Caco-2 (cell line): ENCODE results near the gene FAM83B. TPM values are rescaled to one million over a fixed set of nuclear protein-coding genes. Genes with fewer than 3 reads are reported as not detected.

Experiments
- BruUV-seq: library from RNA; stranded (reverse); fragments of 400-500 nt; replicated peaks from 2 replicates; lab custom pipeline; 2021; lab: Mats Ljungman, UMichigan
- CTCF ChIA-PET: fragments of 300-600 bp; sonication (Branson Sonifier 250); formaldehyde crosslinking; loops from one replicate; lab custom pipeline; 2022; ENCODE audit warnings: antibody characterized with exemption; lab: Charles Lee
- POLR2A ChIA-PET: fragments of 300-600 bp; sonication (Branson Sonifier 250); formaldehyde crosslinking; loops from one replicate; lab custom pipeline; 2022; ENCODE audit warnings: antibody characterized with exemption; lab: Charles Lee
- DNase-seq, 2 experiments: peaks; one replicate each; pipeline versions ENCODE4 v3.0.0 to v3.0.0-alpha.2; 2020 to 2022
- H3K27me3 ChIP-seq: replicated peaks from 2 replicates; pipeline ENCODE4 v1.6.0; 2011; ENCODE audit warnings: low read length; ENCODE audit not compliant: control insufficient read depth, insufficient read depth
- H3K36me3 ChIP-seq: 2 replicates; pipeline ENCODE4 v1.5.1; 2011; ENCODE audit warnings: low read length; ENCODE audit not compliant: control insufficient read depth, insufficient read depth
- H3K4me1 ChIP-seq: fragments of 250-450 bp; sonication (Bioruptor Pico); 2 replicates; pipeline ENCODE4 v1.5.1; 2020; ENCODE audit warnings: mild to moderate bottlenecking
- H3K4me3 ChIP-seq: 2 replicates; pipeline ENCODE4 v1.5.1; 2011; ENCODE audit warnings: low read depth, mild to moderate bottlenecking, control low read depth, low read length
- H3K9me3 ChIP-seq: fragments of 250-450 bp; sonication (Bioruptor Pico); 2 replicates; pipeline ENCODE4 v1.5.1; 2020; ENCODE audit warnings: mild to moderate bottlenecking, moderate library complexity
- H3K27ac Mint-ChIP-seq: one replicate; pipeline ENCODE4 v1.8.0; 2022; ENCODE audit warnings: mixed read lengths; ENCODE audit not compliant: unreplicated experiment
- H3K27me3 Mint-ChIP-seq: one replicate; pipeline ENCODE4 v1.8.0; 2022; ENCODE audit warnings: mixed read lengths; ENCODE audit not compliant: insufficient read depth, unreplicated experiment
- H3K36me3 Mint-ChIP-seq: one replicate; pipeline ENCODE4 v1.8.0; 2022; ENCODE audit warnings: mild to moderate bottlenecking, mixed read lengths; ENCODE audit not compliant: insufficient read depth, unreplicated experiment
- H3K4me1 Mint-ChIP-seq: one replicate; pipeline ENCODE4 v1.8.0; 2022; ENCODE audit warnings: low read depth, mixed read lengths; ENCODE audit not compliant: unreplicated experiment
- H3K4me3 Mint-ChIP-seq: one replicate; pipeline ENCODE4 v1.8.0; 2022; ENCODE audit warnings: mild to moderate bottlenecking, moderate library complexity, mixed read lengths; ENCODE audit not compliant: unreplicated experiment
- H3K9me3 Mint-ChIP-seq: one replicate; pipeline ENCODE4 v1.8.0; 2022; ENCODE audit warnings: mixed read lengths; ENCODE audit not compliant: unreplicated experiment
- CTCF ChIP-seq, 2 experiments: fragments of 200-600 bp in 1 of 2; IDR thresholded peaks; 1 replicate in 1 of 2; 2 replicates in 1 of 2; pipeline versions ENCODE4 v1.5.1 to v1.8.0; 2011 to 2022; ENCODE audit warnings: antibody characterized with exemption in 1 of 2, control low read depth in 1 of 2, inconsistent platforms in 1 of 2, low read depth in 1 of 2, low read length in 1 of 2, mild to moderate bottlenecking in 1 of 2, moderate library complexity in 1 of 2; ENCODE audit not compliant: insufficient read depth in 1 of 2, severe bottlenecking in 1 of 2, unreplicated experiment in 1 of 2
- intact Hi-C: fragments of 100-400 bp; cut with micrococcal nuclease; formaldehyde crosslinking; loops from one replicate; pipeline ENCODE4 v1.10.0; 2022; ENCODE audit not compliant: unreplicated experiment
- total RNA-seq: library from RNA; stranded (reverse); gene quantifications from 2 replicates; pipeline ENCODE4 v1.2.3, GENCODE V29; 2022

FAM83B gene
- total RNA-seq, 1 experiment from 2014 or later, result 16.9 TPM

GRCh38 chr6:54935739-54936138 lies 89.2 kb downstream of the FAM83B start:
- TF ChIP-seq CTCF (IDR thresholded peaks at IDR 0.05; ENCODE audit: insufficient read depth in 1 of 2, low read depth in 1 of 2, low read length in 1 of 2, severe bottlenecking in 1 of 2, unreplicated experiment in 1 of 2), result no peak
- Histone ChIP-seq H3K36me3 (no peaks in the 10 kb centered on the region), H3K9me3 (no peaks in the 10 kb centered on the region; the same call in 1 of the 2 replicates), H3K4me1 (peaks cover 8% of the 10 kb centered on the region), H3K4me3 (no peak overlapping the region), H3K27me3 (no peaks in the 10 kb centered on the region)
- ChIA-PET POLR2A (no interaction called here), CTCF (no interaction called here)
- intact Hi-C loops, result loop anchor here (5.0 kb wide), 1 partner anchor 363 kb away; no protein-coding TSS in a partner anchor
- H3K27me3 Mint-ChIP-seq, result no peaks in the 10 kb centered on the region
- H3K4me3 Mint-ChIP-seq, result no peak overlapping the region
- BruUV-seq, result no TSS peak
- peaks cover 27% of the 10 kb centered on the region for H3K9me3 Mint-ChIP-seq
- H3K4me1 Mint-ChIP-seq, result peaks cover 12% of the 10 kb centered on the region
- H3K27ac Mint-ChIP-seq, result no peak overlapping the region
- peak in 1 of 2 experiments; percentile 9 for DNase-seq
- H3K36me3 Mint-ChIP-seq, result peaks cover 47% of the 10 kb centered on the region

- Histone ChIP-seq H3K4me1 (peaks cover 8% of the 10 kb centered on the region), H3K27me3 (no peaks in the 10 kb centered on the region), H3K36me3 (no peaks in the 10 kb centered on the region), H3K4me3 (no peak overlapping the region), H3K9me3 (no peaks in the 10 kb centered on the region)
- TF ChIP-seq CTCF (IDR thresholded peaks at IDR 0.05; ENCODE audit: insufficient read depth in 1 of 2, low read depth in 1 of 2, low read length in 1 of 2, severe bottlenecking in 1 of 2, unreplicated experiment in 1 of 2), result no peak
- Mint-ChIP-seq H3K27ac (no peak overlapping the region), H3K27me3 (no peaks in the 10 kb centered on the region), H3K9me3 (peaks cover 17% of the 10 kb centered on the region), H3K36me3 (peaks cover 45% of the 10 kb centered on the region), H3K4me3 (no peak overlapping the region), H3K4me1 (peaks cover 12% of the 10 kb centered on the region)
- no peak for DNase-seq
- ChIA-PET POLR2A (no interaction called here), CTCF (no interaction called here)
- intact Hi-C loops, result loop anchor here (5.0 kb wide), 1 partner anchor 365 kb away; no protein-coding TSS in a partner anchor
- BruUV-seq, result no TSS peak
Measured at GRCh38 chr6:54937371-54937770, 90.8 kb downstream of the FAM83B start.

- no peaks in the 10 kb centered on the region for H3K4me1 ChIP-seq
- no peaks in the 10 kb centered on the region for H3K9me3 Mint-ChIP-seq
- no TSS peak for BruUV-seq
- POLR2A ChIA-PET, result no interaction called here
- no peaks in the 10 kb centered on the region for H3K27me3 Mint-ChIP-seq
- no peaks in the 10 kb centered on the region for H3K36me3 ChIP-seq
- H3K9me3 ChIP-seq, result no peaks in the 10 kb centered on the region
- no peak overlapping the region for H3K4me3 ChIP-seq
- no peaks in the 10 kb centered on the region for H3K36me3 Mint-ChIP-seq
- intact Hi-C loops, result no loop called here
- CTCF ChIA-PET, result no interaction called here
- no peak for DNase-seq
- H3K4me3 Mint-ChIP-seq, result no peak overlapping the region
- H3K27me3 ChIP-seq, result no peaks in the 10 kb centered on the region
- H3K4me1 Mint-ChIP-seq, result no peaks in the 10 kb centered on the region
- no peak overlapping the region for H3K27ac Mint-ChIP-seq
- no peak for TF ChIP-seq CTCF (IDR thresholded peaks at IDR 0.05; ENCODE audit: insufficient read depth in 1 of 2, low read depth in 1 of 2, low read length in 1 of 2, severe bottlenecking in 1 of 2, unreplicated experiment in 1 of 2)
Measured at GRCh38 chr6:54957698-54958097, 111.1 kb downstream of the FAM83B start.
